Measurements from ENCODE around the gene KCTD11.

The KCTD11 gene

GRCh38 chr17:7343250-7343649 is 8.7 kb upstream of the KCTD11 start:
- TF ChIP-seq CTCF (IDR thresholded peaks at IDR 0.05; ENCODE audit: low read depth, low read length) = no peak
- in situ Hi-C loops (cut with HindIII; ENCODE audit: low sequenced_read_pairs) = no loop called here
- DNase-seq (ENCODE audit: low read depth, low spot score) = no peak

GRCh38 chr17:7346761-7347614 is 5.0 kb upstream of the KCTD11 start:
- in situ Hi-C loops (cut with HindIII; ENCODE audit: low sequenced_read_pairs) = no loop called here
- no peak overlapping the region for H3K4me3 ChIP-seq (ENCODE audit: low read depth, low read length)
- no peak for TF ChIP-seq CTCF (IDR thresholded peaks at IDR 0.05; ENCODE audit: low read depth, low read length)
- no peak for DNase-seq (ENCODE audit: low read depth, low spot score)

More at GRCh38 chr17:7343250-7343649, 8.7 kb upstream of the KCTD11 start:
- H3K4me3 ChIP-seq (ENCODE audit: low read depth, low read length) = no peak overlapping the region

- in situ Hi-C loops (cut with HindIII; ENCODE audit: low sequenced_read_pairs) = no loop called here
- no peak for DNase-seq (ENCODE audit: low read depth, low spot score)
- H3K4me3 ChIP-seq (ENCODE audit: low read depth, low read length) = no peak overlapping the region
- TF ChIP-seq CTCF (IDR thresholded peaks at IDR 0.05; ENCODE audit: low read depth, low read length) = no peak
These were observed 4.1 kb upstream of the KCTD11 start for GRCh38 chr17:7347630-7348477.

GRCh38 chr17:7348478-7349242 is 3.3 kb upstream of the KCTD11 start:
- H3K4me3 ChIP-seq (ENCODE audit: low read depth, low read length) = no peak overlapping the region
- no peak for TF ChIP-seq CTCF (IDR thresholded peaks at IDR 0.05; ENCODE audit: low read depth, low read length)
- DNase-seq (ENCODE audit: low read depth, low spot score) = no peak
- in situ Hi-C loops (cut with HindIII; ENCODE audit: low sequenced_read_pairs) = no loop called here

- TF ChIP-seq CTCF (IDR thresholded peaks at IDR 0.05; ENCODE audit: low read depth, low read length) = peak; percentile 75
- in situ Hi-C loops (cut with HindIII; ENCODE audit: low sequenced_read_pairs) = no loop called here
These were observed 534 bp downstream of the KCTD11 start for GRCh38 chr17:7352503-7352889.

More at GRCh38 chr17:7352503-7352889, 534 bp downstream of the KCTD11 start:
- DNase-seq (ENCODE audit: low read depth, low spot score) = no peak
- peak overlapping the region; percentile 83 for H3K4me3 ChIP-seq (ENCODE audit: low read depth, low read length)

Data from astrocyte of the spinal cord (primary cell).